GM12864 (cell line): ENCODE results near the gene EXOC6B.

Source experiments
- DNase-seq: peaks from one replicate; pipeline ENCODE4 v3.0.0-alpha.2; 2011; ENCODE audit warnings: low read depth
- H3K4me3 ChIP-seq: 2 replicates; pipeline ENCODE4 v1.5.1; 2011; ENCODE audit warnings: mild to moderate bottlenecking, low read depth, low read length, control low read depth
- CTCF ChIP-seq: IDR thresholded peaks from 2 replicates; pipeline ENCODE4 v1.5.1; 2011; ENCODE audit warnings: low read depth, mild to moderate bottlenecking, moderate library complexity, low read length, control low read depth, inconsistent platforms; ENCODE audit errors: missing control alignments

Gene EXOC6B

GRCh38 chr2:72175636-72176035, 650.2 kb downstream of the EXOC6B start:
- DNase-seq: no peak
- TF ChIP-seq CTCF: no peak
- no peak overlapping the region for H3K4me3 ChIP-seq

GRCh38 chr2:72173640-72174321, 652.1 kb downstream of the EXOC6B start:
- DNase-seq: no peak
- TF ChIP-seq CTCF: no peak
- no peak overlapping the region for H3K4me3 ChIP-seq

- DNase-seq: no peak
- TF ChIP-seq CTCF: no peak
- no peak overlapping the region for H3K4me3 ChIP-seq
Measured at GRCh38 chr2:72172478-72172877, 653.4 kb downstream of the EXOC6B start.

GRCh38 chr2:72166279-72166678, 659.6 kb downstream of the EXOC6B start:
- no peak overlapping the region for H3K4me3 ChIP-seq
- no peak for TF ChIP-seq CTCF
- no peak for DNase-seq

- TF ChIP-seq CTCF: no peak
- no peak for DNase-seq
- no peak overlapping the region for H3K4me3 ChIP-seq
Measured at GRCh38 chr2:72165792-72166191, 660.0 kb downstream of the EXOC6B start.

- no peak for TF ChIP-seq CTCF
- no peak for DNase-seq
- no peak overlapping the region for H3K4me3 ChIP-seq
Measured at GRCh38 chr2:72162574-72162973, 663.3 kb downstream of the EXOC6B start.
